GM12878 (cell line): ENCODE measurements around the gene WDTC1. TPM values are rescaled to one million over a fixed set of nuclear protein-coding genes. Genes with fewer than 3 reads are reported as not detected.

Experiments
- ATF3 ChIP-seq: IDR thresholded peaks from 2 replicates; pipeline ENCODE4 v1.6.1; 2011; ENCODE audit warnings: low read depth, mild to moderate bottlenecking, low read length, moderate library complexity, borderline replicate concordance; ENCODE audit errors: extremely low read depth
- CUX1 ChIP-seq: IDR thresholded peaks from 2 replicates; pipeline ENCODE4 v1.6.1; 2012; ENCODE audit warnings: improper control_type of control experiment, low read depth, low read length; ENCODE audit not compliant: insufficient replicate concordance
- E2F4 ChIP-seq: IDR thresholded peaks from 2 replicates; pipeline ENCODE4 v1.6.1; 2012; ENCODE audit warnings: low read depth, low read length, improper control_type of control experiment
- EP300 ChIP-seq, 2 experiments: fragments of 150-350 bp in 1 of 2; IDR thresholded peaks; 2 replicates each; pipeline ENCODE4 v1.6.1; 2011 to 2012; ENCODE audit warnings: low read depth in 2 of 2, low read length in 2 of 2, borderline replicate concordance in 1 of 2, improper control_type of control experiment in 1 of 2, inconsistent platforms in 1 of 2; ENCODE audit not compliant: control insufficient read depth in 1 of 2
- HDGF ChIP-seq: fragments of 450-650 bp; IDR thresholded peaks from 2 replicates; pipeline ENCODE4 v1.6.1; 2016; ENCODE audit warnings: antibody characterized with exemption
- HSF1 ChIP-seq: fragments of 150-350 bp; IDR thresholded peaks from 2 replicates; pipeline ENCODE4 v1.6.1; 2014; ENCODE audit warnings: mild to moderate bottlenecking, low read depth, low read length
- PAX5 ChIP-seq: IDR thresholded peaks from 2 replicates; pipeline ENCODE4 v1.6.1; 2011; ENCODE audit warnings: low read depth, low read length, borderline replicate concordance
- POLR2A ChIP-seq: IDR thresholded peaks from 2 replicates; pipeline ENCODE4 v1.6.1; 2011; ENCODE audit warnings: low read depth, mild to moderate bottlenecking, low read length
- REST ChIP-seq: IDR thresholded peaks from 2 replicates; pipeline ENCODE4 v1.6.1; 2012; ENCODE audit warnings: mild to moderate bottlenecking, low read depth, low read length
- SRF ChIP-seq, 2 experiments: IDR thresholded peaks; 2 replicates each; pipeline ENCODE4 v1.6.1; 2011; ENCODE audit warnings: low read depth in 2 of 2, low read length in 2 of 2, mild to moderate bottlenecking in 1 of 2, moderate library complexity in 1 of 2
- TAF1 ChIP-seq: IDR thresholded peaks from 2 replicates; pipeline ENCODE4 v1.6.1; 2011; ENCODE audit warnings: mild to moderate bottlenecking, low read depth, low read length, borderline replicate concordance
- TCF3 ChIP-seq: IDR thresholded peaks from 2 replicates; pipeline ENCODE4 v1.6.1; 2012; ENCODE audit warnings: low read depth, mild to moderate bottlenecking, low read length, borderline replicate concordance; ENCODE audit not compliant: insufficient read depth
- USF1 ChIP-seq: IDR thresholded peaks from 2 replicates; pipeline ENCODE4 v1.6.1; 2011; ENCODE audit warnings: borderline replicate concordance, low read depth, mild to moderate bottlenecking, moderate library complexity, mixed read lengths, low read length; ENCODE audit not compliant: insufficient read depth; ENCODE audit errors: extremely low read length
- ZZZ3 ChIP-seq: IDR thresholded peaks from 2 replicates; pipeline ENCODE4 v1.6.1; 2011; ENCODE audit warnings: low read depth; ENCODE audit not compliant: control insufficient read depth, insufficient read length
- polyA plus RNA-seq, 11 experiments: library from polyadenylated mRNA; depleted of rRNA in 4 of 11; unstranded in 6 of 11; stranded (reverse) in 5 of 11; fragments of >200 nt; fragmentation: Nextera tagmentation in 4 of 11; fragmentation: Illumina TruSeq in 1 of 11; extraction: Ambion mirVana in 4 of 11; extraction: Trizol in 1 of 11; gene quantifications; 1 replicate in 1 of 11; 2 replicates in 10 of 11; pipeline versions ENCODE4 v1.2.1 to v1.2.3, GENCODE V29; 2011 to 2016; ENCODE audit warnings: inconsistent platforms in 2 of 11, missing spikeins in 2 of 11, low read depth in 1 of 11
- total RNA-seq, 4 experiments: library from RNA; depleted of rRNA in 3 of 4; stranded (reverse); fragments of >200 nt in 3 of 4; fragmentation: Illumina TruSeq in 1 of 4; extraction: Trizol in 1 of 4; gene quantifications; 2 replicates each; pipeline versions ENCODE4 v1.2.1 to v1.2.3, GENCODE V29; 2013 to 2021

The WDTC1 gene
- total and polyA plus RNA-seq, 10 of the 15 experiments (the other 5 are each of a cell fraction or from before 2014, with no cell fraction given) = 0.21 to 28.7 (median 7.6) TPM

GRCh38 chr1:27357281-27358037 is 123.0 kb downstream of the WDTC1 start (continued):
- TF ChIP-seq USF1 = no peak
- no peak for TF ChIP-seq HSF1
- TF ChIP-seq TCF3 = peak; percentile 94
- TF ChIP-seq E2F4 = no peak
- TF ChIP-seq CUX1 = no peak
- TF ChIP-seq TAF1 = no peak
- TF ChIP-seq REST = no peak
- TF ChIP-seq HDGF = peak; percentile 93
- 0 out of 4 replicates have a peak, but pooled peaks of 1 of the 2 experiments have one; percentile 10 for TF ChIP-seq SRF (IDR thresholded peaks at IDR 0.05; ENCODE audit: low read depth in 2 of 2, low read length in 2 of 2)
- no peak for TF ChIP-seq ATF3
- no peak for TF ChIP-seq EP300 (IDR thresholded peaks at IDR 0.05; ENCODE audit: borderline replicate concordance in 1 of 2, control insufficient read depth in 1 of 2, low read depth in 2 of 2, low read length in 2 of 2)
- TF ChIP-seq POLR2A = no peak
- no peak for TF ChIP-seq ZZZ3
- no peak for TF ChIP-seq PAX5
